Gastrocnemius medialis (tissue), 4 donors: ENCODE results near the gene DISP1. TPM values are rescaled to one million over a fixed set of nuclear protein-coding genes. Genes with fewer than 3 reads are reported as not detected.

Experiments
- ATAC-seq, 2 donors: fragments of 150-250 bp; one replicate each; pipeline ENCODE4 v1.9.1; 2016
- DNase-seq, 2 donors: peaks; one replicate each; pipeline ENCODE4 v3.0.0-alpha.2; 2019
- H3K27ac ChIP-seq, 4 donors: fragments of 200-600 bp; sonication (generic); 1 replicate in 1 of 4; 2 replicates in 3 of 4; pipeline ENCODE4 v1.5.1; 2016 to 2018; ENCODE audit warnings: mild to moderate bottlenecking in 2 of 4, moderate library complexity in 1 of 4
- H3K27me3 ChIP-seq, 3 donors: fragments of 200-600 bp; sonication (generic) in 2 of 3; 1 replicate in 1 of 3; 2 replicates in 2 of 3; pipeline versions ENCODE4 v1.5.1 to v1.6.0; 2016 to 2019; ENCODE audit warnings: mild to moderate bottlenecking in 1 of 3, moderate library complexity in 1 of 3
- H3K36me3 ChIP-seq, 2 donors: fragments of 200-600 bp; sonication (generic) in 1 of 2; one replicate each; pipeline ENCODE4 v1.5.1; 2017 to 2018
- H3K4me1 ChIP-seq, 2 donors: fragments of 200-600 bp; sonication (generic) in 1 of 2; one replicate each; pipeline ENCODE4 v1.5.1; 2016 to 2017; ENCODE audit warnings: mild to moderate bottlenecking in 2 of 2
- H3K4me3 ChIP-seq, 4 donors: fragments of 200-600 bp; sonication (generic) in 3 of 4; 1 replicate in 1 of 4; 2 replicates in 3 of 4; pipeline ENCODE4 v1.5.1; 2016 to 2019; ENCODE audit warnings: mild to moderate bottlenecking in 2 of 4
- H3K9me3 ChIP-seq, 3 donors: fragments of 200-600 bp; sonication (generic) in 2 of 3; 1 replicate in 1 of 3; 2 replicates in 2 of 3; pipeline ENCODE4 v1.5.1; 2016 to 2019
- POLR2A ChIP-seq, 2 donors: fragments of 450-650 bp; IDR thresholded peaks; one replicate each; pipeline ENCODE4 v1.6.1; 2017; ENCODE audit warnings: antibody characterized with exemption in 2 of 2, mild to moderate bottlenecking in 2 of 2, moderate library complexity in 2 of 2
- in situ Hi-C, 4 donors: fragments of 200-750 bp; cut with MboI; loops; one replicate each; pipeline versions ENCODE4 v1.15.0 to v1.8.0; 2017; ENCODE audit warnings: low sequenced_read_pairs in 4 of 4
- intact Hi-C: fragments of 100-400 bp; cut with DNase I; formaldehyde crosslinking; loops from one replicate; pipeline ENCODE4 v1.15.1; 2023; ENCODE audit warnings: low total_unique reads
- total RNA-seq, 4 donors: library from RNA; depleted of rRNA; stranded (reverse); fragments of >200 nt; gene quantifications; one replicate each; pipeline versions ENCODE4 v1.1.0 to v1.2.3, GENCODE V29; 2016
- TF ChIP-seq, protein P1 (sequence below), 5 experiments: fragments of 450-650 bp in 3 of 5; fragments of 200-600 bp in 2 of 5; sonication (generic) in 2 of 5; IDR thresholded peaks in 4 of 5; conservative IDR thresholded peaks in 1 of 5; 1 replicate in 4 of 5; 2 replicates in 1 of 5; pipeline ENCODE4 v1.5.1; 2016 to 2019; ENCODE audit warnings: antibody characterized with exemption in 5 of 5, mild to moderate bottlenecking in 3 of 5, moderate library complexity in 3 of 5

Gene DISP1
- total RNA-seq, 4 donors from 2014 or later: 2.4 to 3.7 (median 2.9) TPM

GRCh38 chr1:222798116-222798515 lies 16.7 kb upstream of the DISP1 start:
- H3K36me3 ChIP-seq: no peaks in the 10 kb centered on the region

GRCh38 chr1:222798975-222799374 lies 15.9 kb upstream of the DISP1 start:
- no peak for ATAC-seq
- intact Hi-C loops (no loop called here), in situ Hi-C loops (loop anchor here in 2 of 4 donors (10.0 kb wide), 2 partner anchors 286 to 296 kb away; no protein-coding TSS in a partner anchor)
- TF ChIP-seq, protein P1, sequence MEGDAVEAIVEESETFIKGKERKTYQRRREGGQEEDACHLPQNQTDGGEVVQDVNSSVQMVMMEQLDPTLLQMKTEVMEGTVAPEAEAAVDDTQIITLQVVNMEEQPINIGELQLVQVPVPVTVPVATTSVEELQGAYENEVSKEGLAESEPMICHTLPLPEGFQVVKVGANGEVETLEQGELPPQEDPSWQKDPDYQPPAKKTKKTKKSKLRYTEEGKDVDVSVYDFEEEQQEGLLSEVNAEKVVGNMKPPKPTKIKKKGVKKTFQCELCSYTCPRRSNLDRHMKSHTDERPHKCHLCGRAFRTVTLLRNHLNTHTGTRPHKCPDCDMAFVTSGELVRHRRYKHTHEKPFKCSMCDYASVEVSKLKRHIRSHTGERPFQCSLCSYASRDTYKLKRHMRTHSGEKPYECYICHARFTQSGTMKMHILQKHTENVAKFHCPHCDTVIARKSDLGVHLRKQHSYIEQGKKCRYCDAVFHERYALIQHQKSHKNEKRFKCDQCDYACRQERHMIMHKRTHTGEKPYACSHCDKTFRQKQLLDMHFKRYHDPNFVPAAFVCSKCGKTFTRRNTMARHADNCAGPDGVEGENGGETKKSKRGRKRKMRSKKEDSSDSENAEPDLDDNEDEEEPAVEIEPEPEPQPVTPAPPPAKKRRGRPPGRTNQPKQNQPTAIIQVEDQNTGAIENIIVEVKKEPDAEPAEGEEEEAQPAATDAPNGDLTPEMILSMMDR (IDR thresholded peaks at IDR 0.05 in 4 of 5, conservative IDR thresholded peaks at IDR 0.05 in 1 of 5): no peak
- TF ChIP-seq POLR2A (IDR thresholded peaks at IDR 0.05): no peak
- Histone ChIP-seq H3K4me1 (no peaks in the 10 kb centered on the region), H3K36me3 (no peaks in the 10 kb centered on the region), H3K27ac (no peak overlapping the region), H3K4me3 (no peak overlapping the region), H3K9me3 (no peaks in the 10 kb centered on the region), H3K27me3 (no peaks in the 10 kb centered on the region)
- DNase-seq: no peak

More at GRCh38 chr1:222798116-222798515, 16.7 kb upstream of the DISP1 start:
- DNase-seq (no peak), ATAC-seq (no peak)
- in situ Hi-C loops: loop anchor here in 2 of 4 donors (10.0 kb wide), 2 partner anchors 287 to 297 kb away; no protein-coding TSS in a partner anchor
- Histone ChIP-seq H3K27ac (no peak overlapping the region), H3K9me3 (no peaks in the 10 kb centered on the region), H3K27me3 (no peaks in the 10 kb centered on the region), H3K4me3 (no peak overlapping the region), H3K4me1 (no peaks in the 10 kb centered on the region)
- TF ChIP-seq POLR2A (IDR thresholded peaks at IDR 0.05): no peak
- TF ChIP-seq, protein P1 (IDR thresholded peaks at IDR 0.05 in 4 of 5, conservative IDR thresholded peaks at IDR 0.05 in 1 of 5): no peak
- intact Hi-C loops: no loop called here

DNA sequence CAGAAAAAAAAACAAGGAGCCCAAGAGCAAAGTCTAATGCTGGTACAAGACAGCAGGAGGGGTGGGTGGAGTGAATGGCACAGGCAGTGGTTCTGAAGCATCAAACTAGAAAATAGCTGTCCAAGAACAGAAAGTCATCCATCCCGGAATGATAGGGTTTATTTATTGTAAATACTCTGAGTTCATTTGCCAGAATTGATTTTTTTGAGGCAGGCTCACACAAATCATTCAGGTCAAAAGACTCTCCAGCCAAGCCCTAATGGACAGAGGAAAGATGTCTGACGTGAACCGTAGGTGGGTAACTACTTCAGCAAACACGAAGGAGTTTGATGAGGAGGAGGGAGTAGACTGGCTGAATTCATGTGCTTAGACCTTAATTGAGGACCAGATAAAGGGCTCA lies 13.8 kb upstream of the DISP1 start:
- ATAC-seq (no peak), DNase-seq (no peak)
- Histone ChIP-seq H3K4me1 (no peaks in the 10 kb centered on the region), H3K27ac (no peak overlapping the region), H3K4me3 (no peak overlapping the region), H3K36me3 (no peaks in the 10 kb centered on the region), H3K27me3 (no peaks in the 10 kb centered on the region), H3K9me3 (no peaks in the 10 kb centered on the region)
- TF ChIP-seq, protein P1 (IDR thresholded peaks at IDR 0.05 in 4 of 5, conservative IDR thresholded peaks at IDR 0.05 in 1 of 5): no peak
- no peak for TF ChIP-seq POLR2A (IDR thresholded peaks at IDR 0.05)
- intact Hi-C loops: no loop called here
- in situ Hi-C loops: no loop called here

DNA sequence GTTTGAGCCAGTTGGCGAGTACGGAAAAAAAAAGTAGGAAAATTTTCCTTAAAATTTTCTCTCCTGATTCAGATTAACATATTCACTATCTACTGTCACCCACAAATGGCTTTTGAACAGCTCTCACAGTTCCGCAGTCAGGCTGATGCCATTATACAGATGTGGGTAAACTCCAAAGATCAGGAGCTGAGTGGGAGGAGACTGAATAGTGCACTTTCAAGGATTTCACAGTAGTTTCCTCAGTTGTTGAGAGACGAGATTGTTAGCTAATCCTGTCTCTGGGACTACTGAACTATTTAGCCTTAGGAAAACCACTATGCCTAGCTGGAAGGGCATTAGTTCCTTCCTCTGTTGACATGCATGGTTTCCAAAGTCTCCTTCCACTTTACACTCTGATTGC lies 3.2 kb upstream of the DISP1 start:
- no peak overlapping the region for H3K27ac ChIP-seq
- H3K4me1 ChIP-seq: peaks cover 12 to 13% of the 10 kb centered on the region in 2 donors
- TF ChIP-seq, protein P1 (IDR thresholded peaks at IDR 0.05 in 4 of 5, conservative IDR thresholded peaks at IDR 0.05 in 1 of 5): no peak
- TF ChIP-seq POLR2A (IDR thresholded peaks at IDR 0.05): no peak
- H3K27me3 ChIP-seq: no peaks in the 10 kb centered on the region
- in situ Hi-C loops (no loop called here), intact Hi-C loops (no loop called here)
- DNase-seq (no peak), ATAC-seq (no peak)
- no peaks in the 10 kb centered on the region for H3K9me3 ChIP-seq
- no peaks in the 10 kb centered on the region for H3K36me3 ChIP-seq
- H3K4me3 ChIP-seq: no peak overlapping the region
